Common myeloid progenitor, CD34-positive (primary cell): ENCODE measurements around the gene SLC36A1.

Experiments
- CTCF ChIA-PET: fragments of 350-600 bp; sonication (Branson Sonifier 250); formaldehyde crosslinking; loops from one replicate; lab custom pipeline; 2021; ENCODE audit warnings: antibody characterized with exemption; lab: Charles Lee
- POLR2A ChIA-PET: fragments of 350-600 bp; sonication (Branson Sonifier 250); formaldehyde crosslinking; loops from one replicate; lab custom pipeline; 2021; ENCODE audit warnings: antibody characterized with exemption; lab: Charles Lee
- DNase-seq, 3 donors: peaks; one replicate each; pipeline versions ENCODE4 v3.0.0 to v3.0.0-alpha.2; 2013
- H3K27ac ChIP-seq, 2 experiments: 1 replicate in 1 of 2; 2 replicates in 1 of 2; pipeline ENCODE4 v1.7.0; 2013; ENCODE audit warnings: inconsistent platforms in 2 of 2, low read length in 2 of 2, mild to moderate bottlenecking in 2 of 2, low read depth in 1 of 2, moderate library complexity in 1 of 2; ENCODE audit not compliant: severe bottlenecking in 2 of 2, insufficient read depth in 1 of 2, poor library complexity in 1 of 2
- H3K27me3 ChIP-seq, 5 experiments: replicated peaks in 2 of 5; 1 replicate in 3 of 5; 2 replicates in 2 of 5; pipeline versions ENCODE4 v1.6.1 to v1.7.0; 2013; ENCODE audit warnings: low read length in 4 of 5, mild to moderate bottlenecking in 2 of 5, moderate library complexity in 2 of 5, inconsistent platforms in 1 of 5; ENCODE audit not compliant: insufficient read depth in 5 of 5, control insufficient read depth in 4 of 5
- H3K36me3 ChIP-seq, 4 experiments: 1 replicate in 2 of 4; 2 replicates in 2 of 4; pipeline versions ENCODE4 v1.6.1 to v1.7.0; 2013; ENCODE audit warnings: low read length in 3 of 4, control low read depth in 1 of 4, mild to moderate bottlenecking in 1 of 4; ENCODE audit not compliant: control insufficient read depth in 4 of 4, insufficient read depth in 4 of 4
- H3K4me1 ChIP-seq, 4 experiments: 1 replicate in 3 of 4; 2 replicates in 1 of 4; pipeline versions ENCODE4 v1.6.1 to v1.7.1; 2013; ENCODE audit warnings: low read length in 3 of 4, mild to moderate bottlenecking in 3 of 4, control low read depth in 1 of 4, inconsistent platforms in 1 of 4, moderate library complexity in 1 of 4; ENCODE audit not compliant: control insufficient read depth in 4 of 4, insufficient read depth in 4 of 4; ENCODE audit errors: control extremely low read depth in 1 of 4
- H3K4me3 ChIP-seq, 7 experiments: 1 replicate in 4 of 7; 2 replicates in 3 of 7; pipeline versions ENCODE4 v1.5.1 to v1.7.0; 2013; ENCODE audit warnings: mild to moderate bottlenecking in 7 of 7, low read length in 6 of 7, moderate library complexity in 6 of 7, inconsistent platforms in 2 of 7, low read depth in 2 of 7, control low read depth in 1 of 7; ENCODE audit not compliant: insufficient read depth in 4 of 7, control insufficient read depth in 1 of 7; ENCODE audit errors: extremely low read depth in 1 of 7
- H3K9me3 ChIP-seq, 5 experiments: 1 replicate in 4 of 5; 2 replicates in 1 of 5; pipeline versions ENCODE4 v1.6.1 to v1.7.1; 2013; ENCODE audit warnings: low read length in 4 of 5, mild to moderate bottlenecking in 2 of 5, inconsistent platforms in 1 of 5, low read depth in 1 of 5, moderate library complexity in 1 of 5; ENCODE audit not compliant: control insufficient read depth in 4 of 5, insufficient read depth in 2 of 5; ENCODE audit errors: control extremely low read depth in 1 of 5
- WGBS: methylation state at CpG from one replicate; pipeline ENCODE4 v1.1.5; 2013; ENCODE audit not compliant: insufficient coverage; 5-methylcytosine and 5-hydroxymethylcytosine counted together

Gene SLC36A1

DNA sequence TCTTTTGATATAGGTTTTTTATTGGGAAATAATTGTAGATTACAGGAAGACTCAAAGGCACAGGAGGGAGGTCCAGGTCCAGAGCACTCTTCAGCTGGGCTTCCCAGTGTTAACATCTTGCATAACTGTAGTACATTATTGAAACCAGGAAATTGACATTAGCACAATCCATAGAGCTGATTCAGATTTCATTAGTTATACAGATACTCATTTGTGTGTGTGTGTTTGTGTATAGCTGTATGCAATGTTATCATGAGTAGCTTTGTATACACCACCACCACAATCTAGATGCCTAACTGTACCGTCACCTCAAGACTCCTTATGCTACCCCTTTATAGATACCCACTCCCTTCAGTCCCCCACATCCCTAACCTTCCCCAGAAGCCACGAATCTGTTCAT lies 47.9 kb downstream of the SLC36A1 start:
- ChIA-PET POLR2A (no interaction called here), CTCF (interaction anchor here (1.1 kb wide), 1 partner anchor 48 kb away, joined by 5 read pairs; the partner anchor contains the start of gene SLC36A1)
- H3K27ac ChIP-seq, result no peak overlapping the region
- no peak overlapping the region for H3K4me3 ChIP-seq
- H3K9me3 ChIP-seq, result peaks cover 0 to 2% (median 0%) of the 10 kb centered on the region in 5 experiments
- WGBS, result no CpG with 5 or more reads among the region's 2 CpGs
- no peaks in the 10 kb centered on the region for H3K27me3 ChIP-seq
- H3K4me1 ChIP-seq, result peaks cover 0 to 8% (median 0%) of the 10 kb centered on the region in 4 experiments
- no peaks in the 10 kb centered on the region for H3K36me3 ChIP-seq
- no peak for DNase-seq

DNA sequence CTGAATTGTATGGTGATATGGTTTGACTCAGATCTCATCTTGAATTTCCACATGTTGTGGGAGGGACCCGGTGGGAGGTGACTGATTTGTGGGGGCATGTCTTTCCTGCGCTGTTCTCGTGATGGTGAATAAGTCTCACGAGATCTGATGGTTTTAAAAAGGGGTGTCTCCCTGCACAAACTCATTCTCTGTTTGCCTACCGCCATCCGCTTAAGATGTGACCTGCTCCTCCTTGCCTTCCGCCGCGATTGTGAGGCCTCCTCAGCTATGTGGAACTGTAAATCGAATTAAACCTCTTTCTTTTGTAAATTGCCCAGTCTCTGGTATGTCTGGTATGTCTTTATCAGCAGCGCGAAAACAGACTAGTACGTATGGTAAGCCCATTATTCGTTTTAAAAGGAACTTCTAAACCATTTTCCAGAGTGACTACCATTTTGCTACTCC lies 48.7 kb downstream of the SLC36A1 start:
- WGBS, result 97% methylated on average over 14 of the region's 14 CpGs
- CTCF ChIA-PET, result interaction anchor here (1.1 kb wide), 1 partner anchor 48 kb away, joined by 5 read pairs; the partner anchor contains the start of gene SLC36A1
- Histone ChIP-seq H3K36me3 (no peaks in the 10 kb centered on the region), H3K4me1 (peaks cover 0 to 6% (median 0%) of the 10 kb centered on the region in 4 experiments), H3K27ac (no peak overlapping the region), H3K4me3 (no peak overlapping the region), H3K9me3 (peaks cover 0 to 2% (median 0%) of the 10 kb centered on the region in 5 experiments), H3K27me3 (no peaks in the 10 kb centered on the region)
- POLR2A ChIA-PET, result no interaction called here
- no peak for DNase-seq

DNA sequence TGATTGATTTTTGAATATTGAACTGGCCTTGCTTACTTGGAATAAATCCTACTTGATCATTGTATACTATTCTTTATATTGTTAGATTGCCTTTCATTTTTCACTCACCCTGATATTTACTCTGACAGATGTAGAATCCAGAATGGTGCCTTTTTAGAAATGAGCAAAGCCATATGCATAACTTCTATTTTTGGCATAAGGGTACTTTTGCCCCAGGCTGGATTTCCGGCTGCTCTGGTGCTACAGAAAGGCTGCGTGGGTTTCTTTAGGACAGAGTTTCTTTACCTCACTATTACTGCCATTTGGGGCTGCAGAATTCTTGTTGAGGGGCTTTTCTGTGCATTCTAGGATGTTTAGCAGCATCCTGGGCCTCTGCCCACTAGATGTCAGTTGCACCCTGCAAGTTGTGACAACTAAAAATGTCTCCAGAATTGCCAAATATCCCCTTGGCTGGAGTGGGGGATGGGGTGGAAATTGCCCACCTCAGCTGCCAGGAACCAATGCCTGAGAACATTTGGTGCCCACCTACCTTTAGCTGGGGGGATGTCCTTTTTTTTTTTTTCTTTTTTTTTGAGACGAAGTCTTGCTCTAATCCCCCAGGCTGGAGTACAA lies 50.1 kb downstream of the SLC36A1 start:
- Histone ChIP-seq H3K27ac (no peak overlapping the region), H3K9me3 (peaks cover 0 to 2% (median 0%) of the 10 kb centered on the region in 5 experiments), H3K4me3 (no peak overlapping the region), H3K36me3 (no peaks in the 10 kb centered on the region), H3K27me3 (no peaks in the 10 kb centered on the region), H3K4me1 (peaks cover 0 to 4% (median 0%) of the 10 kb centered on the region in 4 experiments)
- CTCF ChIA-PET, result interaction anchor here (1.1 to 2.3 kb wide), 3 partner anchors 8 to 156 kb away, joined by 3 to 7 read pairs (median 6); no protein-coding TSS in a partner anchor
- WGBS, result no CpG with 5 or more reads among the region's 3 CpGs
- POLR2A ChIA-PET, result no interaction called here
- no peak for DNase-seq

DNA sequence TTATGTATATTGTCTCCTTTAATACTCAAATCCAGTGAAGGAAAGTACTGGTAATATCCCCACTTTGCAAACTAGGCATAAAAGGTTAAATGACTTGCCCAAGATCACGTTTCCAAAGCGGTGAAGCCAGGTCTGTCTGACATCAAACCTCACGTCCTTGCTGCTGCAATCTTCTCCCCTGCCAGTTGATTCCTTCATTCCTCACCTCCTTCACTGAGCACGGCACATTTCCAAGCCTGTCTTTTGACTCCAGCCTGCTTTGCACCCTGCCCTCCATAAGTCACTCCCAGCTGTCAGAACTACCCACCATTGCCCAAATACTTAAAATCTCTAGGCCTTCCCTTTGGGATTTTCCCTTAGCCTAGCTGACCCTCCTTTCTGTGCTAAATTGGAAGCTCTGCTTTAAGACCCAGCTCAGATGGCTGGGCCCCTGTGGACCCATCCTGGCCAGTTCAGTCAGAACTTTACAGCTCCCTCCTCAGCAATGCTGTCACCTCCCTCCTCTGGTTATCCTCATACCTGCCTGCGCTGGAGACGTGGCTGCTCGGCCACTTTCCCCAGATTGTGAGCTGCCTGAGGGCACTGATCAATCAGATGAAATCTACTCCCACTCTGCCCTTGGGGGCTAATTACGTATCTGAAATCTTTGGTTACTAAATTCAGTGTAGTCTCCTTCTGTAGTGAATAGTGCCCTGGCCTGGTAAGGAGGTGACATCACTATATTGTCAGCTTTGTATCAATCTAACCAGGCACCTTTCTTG lies 51.2 kb downstream of the SLC36A1 start:
- H3K27me3 ChIP-seq, result no peaks in the 10 kb centered on the region
- H3K4me1 ChIP-seq, result peaks cover 0 to 2% (median 0%) of the 10 kb centered on the region in 4 experiments
- H3K9me3 ChIP-seq, result peaks cover 0 to 2% (median 0%) of the 10 kb centered on the region in 5 experiments
- CTCF ChIA-PET, result interaction anchor here (0.7 to 4.5 kb wide), 13 partner anchors 8 to 155 kb away, joined by 3 to 17 read pairs (median 4); partner anchors contain the start of gene SLC36A1
- no peak overlapping the region for H3K27ac ChIP-seq
- no peaks in the 10 kb centered on the region for H3K36me3 ChIP-seq
- no peak overlapping the region for H3K4me3 ChIP-seq
- DNase-seq, result no peak
- 99% methylated on average over 8 of the region's 8 CpGs for WGBS
- POLR2A ChIA-PET, result no interaction called here

DNA sequence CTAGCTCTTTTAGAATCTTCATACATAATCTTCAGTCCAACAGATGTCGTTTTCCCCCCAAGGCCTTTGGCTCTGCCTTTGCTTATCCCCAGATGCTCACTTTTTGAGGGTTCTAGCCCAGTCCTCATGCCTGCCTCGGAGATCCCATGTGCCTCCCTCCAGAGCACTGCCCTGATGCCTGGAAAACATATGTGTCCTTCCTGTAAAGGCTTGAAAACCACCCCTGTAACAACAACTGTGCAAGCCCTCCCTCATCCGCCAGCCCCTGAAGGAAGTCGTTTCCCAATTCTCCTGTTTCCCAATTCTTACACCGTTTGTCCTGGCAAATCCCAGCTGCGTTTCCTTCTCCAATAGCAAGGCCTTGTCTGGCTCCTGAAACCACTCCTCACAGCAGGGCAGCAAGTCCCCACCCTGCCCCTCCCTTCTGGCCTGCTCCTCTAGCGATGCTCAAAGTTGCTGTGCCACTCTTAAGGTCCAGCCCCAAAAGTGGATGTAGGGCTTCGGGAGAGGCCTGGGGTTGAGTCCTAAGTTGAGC lies 52.2 kb downstream of the SLC36A1 start:
- POLR2A ChIA-PET, result no interaction called here
- peaks cover 0 to 2% (median 0%) of the 10 kb centered on the region in 4 experiments for H3K4me1 ChIP-seq
- peaks cover 0 to 2% (median 0%) of the 10 kb centered on the region in 5 experiments for H3K9me3 ChIP-seq
- H3K36me3 ChIP-seq, result no peaks in the 10 kb centered on the region
- no peak for DNase-seq
- H3K4me3 ChIP-seq, result no peak overlapping the region
- no peaks in the 10 kb centered on the region for H3K27me3 ChIP-seq
- no peak overlapping the region for H3K27ac ChIP-seq
- CTCF ChIA-PET, result interaction anchor here (0.7 to 4.5 kb wide), 10 partner anchors 9 to 152 kb away, joined by 3 to 17 read pairs (median 4); partner anchors contain the start of gene SLC36A1
- WGBS, result 85% methylated on average over 7 of the region's 8 CpGs

DNA sequence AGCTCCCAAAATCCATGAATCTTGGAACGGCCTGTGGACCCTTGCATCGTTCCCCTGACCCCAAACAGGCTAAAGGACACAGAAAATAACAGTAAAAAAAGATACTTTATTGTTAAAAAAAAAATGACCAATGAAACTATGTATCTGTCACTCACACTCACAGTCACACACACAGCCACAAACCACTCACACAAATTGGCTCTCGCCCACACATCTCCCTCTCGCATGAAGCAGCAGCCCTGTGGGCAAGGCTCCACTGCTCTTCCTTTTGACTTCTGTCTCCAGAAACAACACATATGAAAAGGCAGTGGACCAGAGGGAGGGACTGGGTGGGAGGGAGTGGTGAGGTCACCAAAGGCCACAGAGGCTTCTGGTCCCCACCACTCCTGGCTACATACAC lies 56.6 kb downstream of the SLC36A1 start:
- Histone ChIP-seq H3K27me3 (no peaks in the 10 kb centered on the region), H3K4me3 (no peak overlapping the region), H3K27ac (no peak overlapping the region), H3K9me3 (no peaks in the 10 kb centered on the region), H3K4me1 (no peaks in the 10 kb centered on the region), H3K36me3 (no peaks in the 10 kb centered on the region)
- CTCF ChIA-PET, result interaction anchor here (1.7 kb wide), 1 partner anchor 56 kb away, joined by 5 read pairs; the partner anchor contains the start of gene SLC36A1
- DNase-seq, result no peak
- no CpG with 5 or more reads among the region's 4 CpGs for WGBS
- POLR2A ChIA-PET, result no interaction called here
